A549 (cell line): ENCODE measurements around the gene ADARB1.

Experiments
- CTCF ChIP-seq: fragments of >200 bp; sonication (Bioruptor Twin); formaldehyde crosslinking; IDR thresholded peaks from 3 replicates; pipeline ENCODE4 v1.5.1; 2016
- EP300 ChIP-seq, 2 experiments: fragments of >200 bp; sonication (Bioruptor Twin); formaldehyde crosslinking; IDR thresholded peaks; 2 replicates in 1 of 2; 3 replicates in 1 of 2; pipeline ENCODE4 v1.6.1; 2016 to 2017
- NFE2L2 ChIP-seq: fragments of 150-350 bp; conservative IDR thresholded peaks from 2 replicates; pipeline ENCODE4 v1.6.1; 2014; ENCODE audit warnings: low read length
- POLR2A ChIP-seq: IDR thresholded peaks from 2 replicates; pipeline ENCODE4 v1.6.1; 2012; ENCODE audit warnings: mild to moderate bottlenecking, low read length
- RAD21 ChIP-seq, 2 experiments: fragments of >200 bp in 1 of 2; sonication (Bioruptor Twin) in 1 of 2; formaldehyde crosslinking in 1 of 2; IDR thresholded peaks in 1 of 2; conservative IDR thresholded peaks in 1 of 2; 2 replicates in 1 of 2; 3 replicates in 1 of 2; pipeline ENCODE4 v1.6.1; 2012 to 2018; ENCODE audit warnings: inconsistent platforms in 1 of 2
- RCOR1 ChIP-seq: fragments of 150-350 bp; IDR thresholded peaks from 2 replicates; pipeline ENCODE4 v1.6.1; 2014; ENCODE audit warnings: antibody characterized with exemption, low read length, low read depth
- RNF2 ChIP-seq: fragments of 200-600 bp; sonication (generic); IDR thresholded peaks from 2 replicates; pipeline ENCODE4 v1.6.1; 2016; ENCODE audit warnings: low read depth, mild to moderate bottlenecking, antibody characterized with exemption, moderate library complexity, borderline replicate concordance

DNA sequence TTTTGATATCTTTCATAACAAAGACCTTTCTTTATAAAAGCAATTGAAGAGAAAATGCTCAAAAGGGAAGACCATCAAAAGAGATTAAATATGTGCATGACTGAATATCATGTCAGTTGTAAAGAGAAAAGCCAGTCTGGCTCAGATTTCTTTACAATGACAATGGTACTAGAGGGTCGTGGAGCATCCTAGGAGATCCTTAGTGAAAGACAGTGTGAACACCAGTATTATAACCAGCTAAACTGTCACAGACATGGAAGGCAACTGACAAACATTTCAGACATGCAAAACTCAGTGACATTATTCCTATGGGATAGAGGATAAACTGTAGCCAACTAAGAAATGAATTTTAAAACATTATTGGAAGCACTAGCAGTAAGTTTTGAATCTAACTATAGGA is 27.1 kb upstream of the ADARB1 start:
- TF ChIP-seq CTCF = no peak
- no peak for TF ChIP-seq POLR2A
- no peak for TF ChIP-seq NFE2L2
- TF ChIP-seq RCOR1 = no peak
- no peak for TF ChIP-seq RAD21 (conservative IDR thresholded peaks at IDR 0.05 in 1 of 2, IDR thresholded peaks at IDR 0.05 in 1 of 2)
- no peak for TF ChIP-seq RNF2
- no peak for TF ChIP-seq EP300 (IDR thresholded peaks at IDR 0.05)
